Measurements from ENCODE around the gene COL6A3.

DNA sequence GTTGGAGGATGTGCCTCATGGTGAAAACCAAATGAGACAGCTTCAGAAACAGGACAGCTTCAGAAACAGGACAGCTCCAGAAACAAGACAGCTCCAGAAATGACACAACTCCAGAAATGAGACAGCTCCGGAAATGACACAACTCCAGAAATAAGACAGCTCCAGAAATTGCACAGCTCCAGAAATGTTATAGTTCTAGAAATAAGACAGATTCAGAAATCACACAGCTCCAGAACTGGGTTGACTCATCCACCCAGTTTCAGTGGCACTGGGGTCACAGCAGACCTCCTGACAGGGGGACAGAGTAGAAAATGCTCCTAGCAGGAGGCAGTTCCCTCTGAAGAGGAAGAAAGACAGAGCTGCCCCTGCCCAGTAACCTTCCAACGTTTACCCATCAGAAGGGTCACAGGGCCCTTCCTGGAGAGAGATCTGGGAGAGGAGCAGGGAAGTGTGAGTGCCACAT lies 26.9 kb upstream of the COL6A3 start:
- TF ChIP-seq, protein P1, sequence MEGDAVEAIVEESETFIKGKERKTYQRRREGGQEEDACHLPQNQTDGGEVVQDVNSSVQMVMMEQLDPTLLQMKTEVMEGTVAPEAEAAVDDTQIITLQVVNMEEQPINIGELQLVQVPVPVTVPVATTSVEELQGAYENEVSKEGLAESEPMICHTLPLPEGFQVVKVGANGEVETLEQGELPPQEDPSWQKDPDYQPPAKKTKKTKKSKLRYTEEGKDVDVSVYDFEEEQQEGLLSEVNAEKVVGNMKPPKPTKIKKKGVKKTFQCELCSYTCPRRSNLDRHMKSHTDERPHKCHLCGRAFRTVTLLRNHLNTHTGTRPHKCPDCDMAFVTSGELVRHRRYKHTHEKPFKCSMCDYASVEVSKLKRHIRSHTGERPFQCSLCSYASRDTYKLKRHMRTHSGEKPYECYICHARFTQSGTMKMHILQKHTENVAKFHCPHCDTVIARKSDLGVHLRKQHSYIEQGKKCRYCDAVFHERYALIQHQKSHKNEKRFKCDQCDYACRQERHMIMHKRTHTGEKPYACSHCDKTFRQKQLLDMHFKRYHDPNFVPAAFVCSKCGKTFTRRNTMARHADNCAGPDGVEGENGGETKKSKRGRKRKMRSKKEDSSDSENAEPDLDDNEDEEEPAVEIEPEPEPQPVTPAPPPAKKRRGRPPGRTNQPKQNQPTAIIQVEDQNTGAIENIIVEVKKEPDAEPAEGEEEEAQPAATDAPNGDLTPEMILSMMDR (IDR thresholded peaks at IDR 0.05): no peak
- TF ChIP-seq POLR2A (IDR thresholded peaks at IDR 0.05): no peak

Data from right lobe of liver (tissue), 4 donors.